Stimulated activated CD4-positive, alpha-beta T cell treated with anti-CD3 and anti-CD28 coated beads, Interleukin-1b, Interleukin-23, amount 100 ng/mL, for 48 hours (primary cell): ENCODE results near the gene VARS2.

Source experiments
- DNase-seq: peaks from one replicate; pipeline ENCODE4 v3.0.0-alpha.2; 2020

VARS2 gene

DNA sequence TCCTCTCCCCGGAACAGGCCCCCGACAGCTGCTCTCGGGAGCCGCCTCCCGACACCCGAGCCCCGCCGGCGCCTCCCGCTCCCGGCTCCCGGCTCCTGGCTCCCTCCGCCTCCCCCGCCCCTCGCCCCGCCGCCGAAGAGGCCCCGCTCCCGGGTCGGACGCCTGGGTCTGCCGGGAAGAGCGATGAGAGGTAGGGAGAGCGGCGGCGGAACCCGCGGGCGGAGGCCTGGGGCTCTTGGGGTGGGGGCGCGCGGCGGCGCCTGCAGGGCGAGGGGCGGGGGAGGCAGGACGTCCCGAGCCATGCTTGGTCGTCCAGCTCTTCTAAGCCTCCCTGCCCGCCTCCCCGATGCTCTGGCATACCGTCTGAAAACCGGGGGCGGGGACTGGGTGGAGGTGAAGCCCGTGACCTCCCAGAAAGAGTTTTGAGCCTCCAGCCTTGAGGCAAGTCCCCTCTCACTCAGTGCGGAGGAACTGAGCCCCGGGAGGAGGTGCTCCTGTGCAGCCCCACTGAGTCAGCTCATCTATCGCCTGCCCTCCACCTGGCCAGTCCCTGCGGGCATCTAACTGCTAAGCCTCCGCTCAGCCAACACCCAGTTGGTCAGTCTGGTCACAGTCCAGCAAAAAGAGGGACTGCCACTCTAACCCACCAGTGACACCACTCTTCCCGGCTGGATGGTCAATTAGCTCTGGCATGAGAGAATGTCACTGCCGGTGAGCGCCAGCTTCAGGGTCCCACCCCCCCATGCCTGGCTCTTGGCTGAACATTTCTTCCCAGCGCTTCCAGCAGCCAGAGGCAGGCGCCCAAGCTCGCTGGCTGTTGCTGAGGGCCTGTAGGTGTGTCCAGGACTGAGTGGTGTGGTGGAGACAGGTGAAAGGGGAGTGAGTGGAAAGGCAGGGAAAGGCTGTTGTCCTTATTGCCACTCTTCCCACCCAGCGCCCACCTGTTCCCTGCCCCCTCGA lies 29.2 kb upstream of the VARS2 start:
- peak; percentile 33 for DNase-seq

DNA sequence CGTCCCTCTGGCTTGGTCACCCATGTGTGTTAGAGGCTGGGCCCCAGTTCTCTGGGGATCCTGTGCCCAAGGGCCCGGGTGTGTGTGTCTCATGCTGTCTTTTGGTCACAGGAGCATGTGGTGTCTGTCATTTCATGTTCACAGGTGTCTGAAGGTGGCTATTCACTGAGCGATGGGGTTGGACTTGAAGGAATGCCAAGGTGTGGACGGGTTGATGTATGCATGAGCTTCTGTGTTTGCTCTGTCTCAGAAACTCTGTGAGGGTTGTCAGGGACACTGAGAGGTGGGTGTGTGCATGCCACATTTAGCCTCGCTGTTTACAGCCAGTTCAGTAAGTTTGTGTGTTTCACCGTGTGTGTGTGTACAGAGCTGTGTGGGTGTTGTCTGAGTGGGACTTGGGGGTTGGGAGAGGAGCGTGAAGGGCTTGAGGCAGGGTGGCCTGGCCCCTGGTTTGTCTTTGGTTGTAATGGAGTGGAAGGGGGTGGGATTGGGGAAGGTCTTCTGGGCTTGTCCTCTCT lies 28.5 kb upstream of the VARS2 start:
- no peak for DNase-seq

DNA sequence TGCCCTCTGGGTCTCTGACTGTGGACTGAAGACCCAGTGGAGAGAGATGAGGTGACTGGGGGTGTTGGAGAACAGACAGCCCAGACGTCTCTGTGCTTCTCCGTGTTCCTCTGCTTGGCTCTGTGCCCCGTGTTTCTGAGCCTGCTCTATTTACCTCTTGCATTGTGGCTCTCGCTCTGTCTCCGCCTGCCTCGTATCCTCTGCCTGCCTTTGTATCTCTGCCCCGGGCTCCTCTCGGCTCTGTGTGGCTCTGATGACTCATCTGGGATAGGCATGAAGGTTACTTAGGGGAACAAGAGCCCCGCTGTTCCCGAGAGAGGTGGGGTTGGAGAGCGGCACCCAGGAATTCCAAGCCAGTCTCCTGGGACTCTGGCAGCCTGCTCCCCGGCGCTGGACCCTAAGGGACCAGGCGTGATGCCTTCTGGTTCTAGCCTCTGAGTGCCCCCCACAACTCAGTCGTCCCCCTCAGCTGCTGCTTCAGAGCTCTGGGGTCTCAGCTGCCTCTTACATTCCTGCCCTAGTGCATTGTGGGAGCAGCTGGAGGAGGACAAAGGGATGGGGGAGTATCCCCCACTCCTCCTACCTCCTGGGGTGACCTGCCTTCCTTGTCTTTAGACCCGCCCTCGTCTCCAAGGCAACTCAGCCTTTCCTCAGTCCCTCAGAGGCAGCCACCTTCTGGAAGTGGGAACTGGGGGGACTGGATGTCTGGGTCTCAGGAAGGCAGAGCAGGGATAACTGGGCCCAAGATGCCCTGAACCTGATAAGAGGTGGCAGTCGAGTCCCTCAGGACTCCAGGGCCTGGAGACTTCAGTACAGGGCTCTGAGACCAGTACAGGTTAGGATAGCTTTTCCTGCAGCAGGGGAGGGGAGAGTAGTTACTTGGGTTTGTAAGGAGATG lies 27.8 kb upstream of the VARS2 start:
- peak; percentile 35 for DNase-seq

DNA sequence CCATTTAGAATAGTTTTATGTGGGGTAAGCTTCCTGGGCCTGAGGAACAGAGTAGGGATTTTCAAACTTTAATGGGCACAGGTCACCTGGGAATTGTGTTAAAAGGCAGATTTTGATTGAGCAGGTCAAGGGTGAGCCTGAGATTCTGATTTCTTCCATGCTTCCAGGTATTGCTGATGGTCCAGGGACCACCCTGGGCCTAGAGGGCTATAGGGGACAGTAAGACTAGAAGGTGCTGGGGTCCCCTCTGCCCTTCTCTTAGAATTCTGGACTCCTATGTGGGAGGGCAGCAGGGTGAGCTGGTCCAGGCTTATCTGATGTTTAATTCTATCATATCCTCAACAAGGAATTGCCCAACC lies 27.2 kb upstream of the VARS2 start:
- DNase-seq = no peak

DNA sequence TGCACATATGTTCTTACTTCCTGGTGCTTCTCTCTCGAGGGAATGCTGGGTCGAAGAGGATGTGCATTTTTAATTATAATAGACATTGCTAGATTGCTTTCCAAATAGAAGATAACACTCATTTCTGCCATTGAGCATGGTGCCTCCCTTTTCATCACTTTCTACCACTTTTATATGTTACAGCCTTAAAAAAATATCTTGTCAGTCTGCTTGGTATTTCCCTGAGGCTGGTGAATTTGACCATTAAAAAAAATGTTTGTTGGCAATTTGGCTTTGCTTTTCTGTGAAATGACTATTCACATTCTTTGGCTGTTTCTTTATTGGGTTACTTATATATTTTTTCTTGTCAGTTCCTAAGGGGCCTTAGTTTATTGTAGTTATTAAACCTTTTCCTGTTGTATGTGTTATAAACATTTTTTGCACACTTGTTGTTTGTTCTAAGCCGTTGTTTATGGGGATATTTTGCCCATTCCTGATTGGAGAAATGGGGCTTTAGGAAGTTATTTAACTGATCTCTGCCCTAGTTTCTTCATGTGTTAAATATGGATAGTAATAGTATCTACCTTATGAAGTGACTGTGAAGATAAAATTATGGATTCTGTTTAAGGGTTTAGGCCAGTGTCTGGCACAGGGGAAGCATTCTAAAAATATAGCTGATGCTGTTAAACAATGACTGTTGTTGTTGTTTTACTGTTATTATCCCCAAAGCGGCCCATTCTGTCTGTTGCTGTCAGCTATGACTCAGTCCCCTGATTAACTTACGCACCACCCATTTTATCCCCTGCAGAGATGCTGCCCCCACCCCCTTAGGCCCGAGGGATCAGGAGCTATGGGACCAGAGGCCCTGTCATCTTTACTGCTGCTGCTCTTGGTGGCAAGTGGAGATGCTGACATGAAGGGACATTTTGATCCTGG lies 25.9 kb upstream of the VARS2 start:
- DNase-seq = no peak

DNA sequence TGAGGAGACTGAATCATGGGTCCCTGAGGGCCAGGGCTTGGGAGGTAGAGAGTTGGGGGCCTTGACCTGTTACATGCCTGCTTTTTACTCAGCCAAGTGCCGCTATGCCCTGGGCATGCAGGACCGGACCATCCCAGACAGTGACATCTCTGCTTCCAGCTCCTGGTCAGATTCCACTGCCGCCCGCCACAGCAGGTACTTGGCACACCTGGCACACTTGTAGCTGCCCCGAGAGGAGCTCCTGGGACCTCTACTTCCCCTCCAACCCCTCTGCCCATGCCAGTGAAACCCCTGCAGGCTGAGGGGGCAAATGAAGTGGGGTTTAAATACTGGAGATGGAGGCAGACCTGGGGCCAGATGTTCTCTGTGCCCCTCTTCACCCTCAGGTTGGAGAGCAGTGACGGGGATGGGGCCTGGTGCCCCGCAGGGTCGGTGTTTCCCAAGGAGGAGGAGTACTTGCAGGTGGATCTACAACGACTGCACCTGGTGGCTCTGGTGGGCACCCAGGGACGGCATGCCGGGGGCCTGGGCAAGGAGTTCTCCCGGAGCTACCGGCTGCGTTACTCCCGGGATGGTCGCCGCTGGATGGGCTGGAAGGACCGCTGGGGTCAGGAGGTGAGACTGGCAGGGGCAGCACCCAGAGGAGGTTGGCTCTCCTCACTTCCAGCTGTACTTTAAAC lies 25.1 kb upstream of the VARS2 start:
- DNase-seq = no peak

DNA sequence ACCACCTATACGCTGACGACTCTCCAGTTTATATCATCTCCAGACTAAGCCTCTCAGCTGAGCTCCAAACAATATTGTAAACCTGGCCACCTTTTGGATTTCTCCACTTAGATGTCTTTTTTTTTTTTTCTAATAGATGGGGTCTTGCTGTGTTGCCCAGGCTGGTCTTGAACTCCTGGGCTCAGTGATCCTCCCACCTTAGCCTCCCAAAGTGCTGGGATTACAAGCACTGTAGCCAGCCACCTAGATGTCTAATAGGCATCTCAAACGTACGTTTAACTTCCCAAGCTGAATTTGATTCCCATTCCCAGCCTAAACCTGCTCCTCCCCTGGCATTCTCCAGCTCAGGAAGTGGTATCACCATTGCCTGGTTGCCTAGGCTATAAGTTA lies 24.5 kb upstream of the VARS2 start:
- DNase-seq = no peak

DNA sequence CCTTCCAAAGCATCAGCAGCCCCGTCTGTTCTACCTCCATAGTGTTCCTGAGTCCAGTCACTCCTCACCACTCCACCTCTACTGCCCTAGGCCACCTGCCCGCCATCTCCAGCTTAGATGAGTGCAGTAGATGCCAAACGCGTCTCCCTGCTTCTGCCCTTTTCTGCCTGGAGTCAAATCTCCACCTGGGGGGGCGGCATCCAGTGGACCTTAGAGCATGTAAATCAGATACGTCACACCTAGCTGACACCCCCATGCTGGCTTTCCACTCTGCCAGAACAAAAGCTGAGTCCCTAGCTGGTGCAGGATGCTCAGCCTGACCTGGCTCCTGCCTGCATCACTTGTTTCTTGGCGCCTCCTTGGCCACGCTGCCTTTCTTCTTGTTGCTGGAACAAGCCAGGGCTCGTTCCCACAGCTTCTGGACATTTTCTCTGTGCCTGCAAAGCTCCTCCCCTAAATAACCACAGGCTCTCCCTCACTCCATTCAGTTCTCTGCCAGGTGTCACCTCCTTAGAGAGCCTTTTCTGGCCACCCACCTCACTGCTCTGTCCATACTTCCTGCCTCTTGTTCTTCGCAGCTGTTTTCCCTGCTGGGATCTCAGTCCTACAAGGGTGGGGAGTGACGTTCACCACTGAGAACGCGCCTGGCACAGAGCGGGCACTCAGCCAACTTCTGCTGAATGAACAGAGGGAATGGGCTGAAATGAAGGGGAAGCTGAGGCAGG lies 24.0 kb upstream of the VARS2 start:
- DNase-seq = no peak

DNA sequence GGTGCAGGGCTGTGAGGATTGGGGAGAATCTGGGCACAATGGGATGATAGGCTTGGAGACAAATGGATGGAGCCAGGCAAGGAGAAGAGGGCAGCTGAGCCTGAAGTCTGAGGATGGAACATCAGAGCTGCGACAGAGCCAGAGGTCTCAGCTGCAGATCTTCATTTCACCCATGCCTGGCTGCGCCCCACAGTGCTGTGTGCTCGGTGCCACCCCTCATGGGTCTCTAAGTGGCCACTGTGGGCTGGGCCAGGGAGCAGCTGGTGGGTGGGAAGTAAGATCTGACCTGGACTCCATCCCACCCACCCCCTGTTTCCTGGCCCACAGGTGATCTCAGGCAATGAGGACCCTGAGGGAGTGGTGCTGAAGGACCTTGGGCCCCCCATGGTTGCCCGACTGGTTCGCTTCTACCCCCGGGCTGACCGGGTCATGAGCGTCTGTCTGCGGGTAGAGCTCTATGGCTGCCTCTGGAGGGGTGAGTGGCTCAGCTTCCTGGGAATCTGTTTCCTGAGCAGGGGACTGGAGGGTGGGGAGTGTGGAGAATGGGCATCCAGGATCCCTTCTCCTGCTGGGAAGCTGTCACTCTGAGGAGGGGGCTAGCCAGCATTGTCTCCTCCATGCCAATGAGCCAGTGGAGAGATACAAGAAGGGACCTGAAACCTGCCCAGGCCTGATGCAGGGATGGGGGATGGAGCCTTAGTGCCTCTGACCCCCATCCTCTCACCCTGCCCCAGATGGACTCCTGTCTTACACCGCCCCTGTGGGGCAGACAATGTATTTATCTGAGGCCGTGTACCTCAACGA lies 23.2 kb upstream of the VARS2 start:
- DNase-seq = no peak

DNA sequence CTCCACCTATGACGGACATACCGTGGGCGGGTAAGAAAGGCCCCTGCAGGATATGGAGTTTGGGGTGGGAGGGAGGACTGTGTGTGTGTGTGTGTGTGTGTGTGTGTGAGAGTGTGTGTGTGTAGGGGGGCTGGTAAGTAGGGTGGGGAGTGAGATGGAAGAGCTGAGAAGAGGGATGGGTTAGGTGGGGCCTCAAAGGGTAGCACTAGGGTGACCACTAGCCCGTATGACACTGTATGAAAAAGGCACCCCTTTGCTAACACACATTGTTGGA lies 22.7 kb upstream of the VARS2 start:
- no peak for DNase-seq

DNA sequence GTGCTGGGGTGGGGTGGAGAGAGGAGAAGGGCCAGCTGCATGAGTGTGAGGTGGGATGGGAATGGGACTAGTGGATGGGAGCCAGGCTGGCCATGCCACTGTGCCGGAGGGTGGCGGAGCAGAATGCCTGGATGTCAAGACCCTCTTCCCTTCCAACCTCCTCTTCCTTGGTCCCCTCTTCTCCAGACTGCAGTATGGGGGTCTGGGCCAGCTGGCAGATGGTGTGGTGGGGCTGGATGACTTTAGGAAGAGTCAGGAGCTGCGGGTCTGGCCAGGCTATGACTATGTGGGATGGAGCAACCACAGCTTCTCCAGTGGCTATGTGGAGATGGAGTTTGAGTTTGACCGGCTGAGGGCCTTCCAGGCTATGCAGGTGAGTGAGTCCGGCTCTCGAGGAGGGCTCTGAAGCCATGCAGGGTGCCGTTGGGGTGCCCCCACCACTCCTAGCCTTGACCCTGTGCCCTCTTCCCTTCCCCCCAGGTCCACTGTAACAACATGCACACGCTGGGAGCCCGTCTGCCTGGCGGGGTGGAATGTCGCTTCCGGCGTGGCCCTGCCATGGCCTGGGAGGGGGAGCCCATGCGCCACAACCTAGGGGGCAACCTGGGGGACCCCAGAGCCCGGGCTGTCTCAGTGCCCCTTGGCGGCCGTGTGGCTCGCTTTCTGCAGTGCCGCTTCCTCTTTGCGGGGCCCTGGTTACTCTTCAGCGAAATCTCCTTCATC lies 22.1 kb upstream of the VARS2 start:
- no peak for DNase-seq

DNA sequence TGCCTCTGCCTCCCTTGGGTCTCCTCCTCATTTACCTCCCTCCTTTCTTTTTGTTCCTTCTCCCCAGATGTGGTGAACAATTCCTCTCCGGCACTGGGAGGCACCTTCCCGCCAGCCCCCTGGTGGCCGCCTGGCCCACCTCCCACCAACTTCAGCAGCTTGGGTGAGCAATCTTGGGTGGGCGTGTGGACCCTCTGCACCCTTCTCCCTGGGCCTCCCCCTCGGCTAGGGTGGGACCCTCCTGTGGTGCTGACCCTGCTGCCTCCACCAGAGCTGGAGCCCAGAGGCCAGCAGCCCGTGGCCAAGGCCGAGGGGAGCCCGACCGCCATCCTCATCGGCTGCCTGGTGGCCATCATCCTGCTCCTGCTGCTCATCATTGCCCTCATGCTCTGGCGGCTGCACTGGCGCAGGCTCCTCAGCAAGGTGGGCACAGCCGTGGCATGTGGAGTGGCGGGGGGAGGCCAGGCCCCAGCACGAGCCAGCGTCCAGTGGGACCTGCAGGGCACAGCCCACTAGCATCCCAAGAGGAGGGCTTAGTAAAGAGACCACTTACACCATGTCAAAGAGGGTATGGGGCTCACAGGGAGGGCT lies 20.9 kb upstream of the VARS2 start:
- DNase-seq = no peak

DNA sequence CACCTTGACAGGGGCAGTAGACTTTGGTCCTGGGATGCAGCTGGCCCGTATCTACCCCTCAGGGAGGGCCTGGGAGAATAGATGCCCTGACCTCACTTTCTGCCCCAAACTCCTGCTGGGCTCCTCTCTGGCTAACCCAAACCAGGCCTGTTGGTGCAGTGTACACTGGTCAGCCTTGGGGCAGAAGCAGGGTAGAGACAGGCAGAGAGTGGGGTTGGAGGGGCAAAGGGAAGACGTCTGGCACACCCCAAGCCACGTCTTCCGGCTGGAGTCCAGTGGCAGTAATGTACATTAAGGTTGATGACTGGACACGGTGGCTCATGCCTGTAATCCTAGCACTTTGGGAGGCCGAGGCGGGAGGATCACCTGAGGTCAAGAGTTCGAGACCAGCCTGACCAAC lies 20.4 kb upstream of the VARS2 start:
- DNase-seq = no peak

DNA sequence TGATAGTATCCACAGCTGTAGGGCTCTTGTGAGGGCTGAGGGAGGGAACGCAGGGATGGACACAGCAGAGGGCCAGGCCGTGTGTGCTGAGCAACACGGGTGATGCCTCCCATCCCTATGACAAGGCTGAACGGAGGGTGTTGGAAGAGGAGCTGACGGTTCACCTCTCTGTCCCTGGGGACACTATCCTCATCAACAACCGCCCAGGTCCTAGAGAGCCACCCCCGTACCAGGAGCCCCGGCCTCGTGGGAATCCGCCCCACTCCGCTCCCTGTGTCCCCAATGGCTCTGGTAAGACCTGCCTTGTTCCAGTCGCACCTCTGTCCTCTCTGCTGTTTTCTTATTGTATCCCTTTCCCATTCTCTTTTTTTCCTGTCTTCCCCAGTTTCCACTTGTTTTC lies 19.7 kb upstream of the VARS2 start:
- DNase-seq = no peak

DNA sequence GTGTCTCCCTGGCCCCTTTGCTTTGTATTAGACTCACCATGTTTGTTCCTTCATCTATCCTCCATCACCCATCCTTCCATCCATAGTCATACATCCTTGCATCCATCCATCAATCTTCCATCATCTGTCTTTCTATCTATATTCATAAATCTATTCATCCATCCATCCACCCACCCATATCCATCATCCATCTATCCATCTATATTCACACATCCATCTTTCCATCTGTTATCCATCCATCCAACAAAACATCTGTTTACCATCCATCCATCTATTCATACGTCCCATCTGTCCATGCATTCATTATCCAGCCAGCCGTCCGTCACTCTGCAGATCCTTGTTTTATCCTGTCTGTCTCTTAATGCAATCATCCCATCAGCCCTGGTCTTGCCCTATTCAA lies 19.1 kb upstream of the VARS2 start:
- DNase-seq = no peak

DNA sequence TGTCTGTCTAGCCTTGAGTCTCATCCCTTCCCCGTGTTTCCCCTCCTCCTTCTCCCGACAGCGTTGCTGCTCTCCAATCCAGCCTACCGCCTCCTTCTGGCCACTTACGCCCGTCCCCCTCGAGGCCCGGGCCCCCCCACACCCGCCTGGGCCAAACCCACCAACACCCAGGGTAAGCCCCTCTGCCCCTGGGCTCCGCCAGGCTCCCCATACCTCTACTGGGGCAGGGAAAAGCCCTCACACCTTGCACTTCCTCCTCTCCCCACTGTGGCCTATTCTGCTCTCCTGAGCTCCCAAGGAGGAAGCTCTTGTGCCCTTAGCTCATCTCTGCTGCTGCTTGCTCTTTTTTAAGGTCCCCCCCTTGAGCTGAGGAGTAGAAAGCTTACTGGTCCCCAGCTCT lies 18.7 kb upstream of the VARS2 start:
- no peak for DNase-seq

DNA sequence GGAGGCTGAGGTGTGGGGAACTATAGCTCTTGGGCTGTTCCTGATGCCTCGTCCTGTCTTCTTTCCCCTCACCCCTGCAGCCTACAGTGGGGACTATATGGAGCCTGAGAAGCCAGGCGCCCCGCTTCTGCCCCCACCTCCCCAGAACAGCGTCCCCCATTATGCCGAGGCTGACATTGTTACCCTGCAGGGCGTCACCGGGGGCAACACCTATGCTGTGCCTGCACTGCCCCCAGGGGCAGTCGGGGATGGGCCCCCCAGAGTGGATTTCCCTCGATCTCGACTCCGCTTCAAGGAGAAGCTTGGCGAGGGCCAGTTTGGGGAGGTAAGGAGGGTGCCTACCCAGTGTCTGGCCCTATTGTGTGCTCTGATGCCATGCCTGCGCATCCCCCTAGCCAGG lies 17.5 kb upstream of the VARS2 start:
- DNase-seq = no peak

DNA sequence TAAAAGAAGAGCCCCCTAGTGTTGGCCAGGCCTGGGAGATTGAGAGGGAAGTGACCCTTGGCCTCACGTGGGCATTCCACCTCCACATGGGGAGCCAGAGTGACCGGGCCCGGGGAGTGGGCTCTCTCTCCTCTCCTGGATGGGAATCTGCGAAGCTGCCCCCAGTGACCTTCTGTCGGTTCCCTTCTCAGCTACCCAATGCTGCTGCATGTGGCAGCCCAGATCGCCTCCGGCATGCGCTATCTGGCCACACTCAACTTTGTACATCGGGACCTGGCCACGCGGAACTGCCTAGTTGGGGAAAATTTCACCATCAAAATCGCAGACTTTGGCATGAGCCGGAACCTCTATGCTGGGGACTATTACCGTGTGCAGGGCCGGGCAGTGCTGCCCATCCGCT lies 16.2 kb upstream of the VARS2 start:
- no peak for DNase-seq

DNA sequence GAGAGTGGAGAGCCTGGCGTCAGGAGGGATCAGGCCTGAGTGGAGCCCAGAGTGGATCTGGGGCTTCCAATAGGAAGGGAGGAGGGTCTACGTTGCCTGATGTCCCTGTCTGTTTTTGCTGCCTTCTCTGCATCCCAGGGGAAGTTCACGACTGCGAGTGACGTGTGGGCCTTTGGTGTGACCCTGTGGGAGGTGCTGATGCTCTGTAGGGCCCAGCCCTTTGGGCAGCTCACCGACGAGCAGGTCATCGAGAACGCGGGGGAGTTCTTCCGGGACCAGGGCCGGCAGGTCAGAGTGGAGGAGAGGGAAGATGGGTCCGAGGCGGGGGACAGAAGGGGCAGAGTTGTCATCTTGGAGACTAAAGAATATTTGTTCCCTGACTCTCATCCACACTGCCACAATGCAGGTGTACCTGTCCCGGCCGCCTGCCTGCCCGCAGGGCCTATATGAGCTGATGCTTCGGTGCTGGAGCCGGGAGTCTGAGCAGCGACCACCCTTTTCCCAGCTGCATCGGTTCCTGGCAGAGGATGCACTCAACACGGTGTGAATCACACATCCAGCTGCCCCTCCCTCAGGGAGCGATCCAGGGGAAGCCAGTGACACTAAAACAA lies 15.2 kb upstream of the VARS2 start:
- no peak for DNase-seq
